ENCODE results near the gene MBLAC1. TPM values are rescaled to one million over a fixed set of nuclear protein-coding genes. Genes with fewer than 3 reads are reported as not detected.

Gene MBLAC1
- 4.3 TPM for total RNA-seq

- peak; percentile 93 for DNase-seq (ENCODE audit: low spot score)
These were observed at the start of gene MBLAC1 for GRCh38 chr7:100126931-100127865. MBLAC1 (plus strand) TSS chr7:100126967; CDS start chr7:100127396, 429 bp downstream.

GRCh38 chr7:100077205-100077604, 49.6 kb upstream of the MBLAC1 start:
- no peak for DNase-seq (ENCODE audit: low spot score)

GRCh38 chr7:100079024-100079560, 47.7 kb upstream of the MBLAC1 start:
- DNase-seq (ENCODE audit: low spot score): no peak

GRCh38 chr7:100080907-100081534, 45.7 kb upstream of the MBLAC1 start:
- no peak for DNase-seq (ENCODE audit: low spot score)

- DNase-seq (ENCODE audit: low spot score): peak; percentile 98
These were observed 45.1 kb upstream of the MBLAC1 start, which contains the start of gene ZNF3 for GRCh38 chr7:100081535-100082102. ZNF3 (minus strand) TSS chr7:100081723; CDS start chr7:100077357, 4,366 bp downstream.

- no peak for DNase-seq (ENCODE audit: low spot score)
These were observed 43.8 kb upstream of the MBLAC1 start for GRCh38 chr7:100082978-100083377.

GRCh38 chr7:100085515-100085914, 41.3 kb upstream of the MBLAC1 start:
- DNase-seq (ENCODE audit: low spot score): no peak

- DNase-seq (ENCODE audit: low spot score): peak; percentile 66
These were observed 39.6 kb upstream of the MBLAC1 start for GRCh38 chr7:100087055-100087750.

- DNase-seq (ENCODE audit: low spot score): no peak
These were observed 38.6 kb upstream of the MBLAC1 start for GRCh38 chr7:100088095-100088620.

GRCh38 chr7:100088621-100089457, 37.9 kb upstream of the MBLAC1 start, which contains the start of gene COPS6:
COPS6 (plus strand) TSS chr7:100088969; CDS start chr7:100088991, 22 bp downstream.
- DNase-seq (ENCODE audit: low spot score): peak; percentile 83

- DNase-seq (ENCODE audit: low spot score): no peak
These were observed 37.1 kb upstream of the MBLAC1 start for GRCh38 chr7:100089458-100090196.

GRCh38 chr7:100090527-100091410, 36.0 kb upstream of the MBLAC1 start:
- no peak for DNase-seq (ENCODE audit: low spot score)

GRCh38 chr7:100091411-100092181, 35.2 kb upstream of the MBLAC1 start:
- no peak for DNase-seq (ENCODE audit: low spot score)

GRCh38 chr7:100093054-100093453, 33.7 kb upstream of the MBLAC1 start:
- DNase-seq (ENCODE audit: low spot score): no peak

GRCh38 chr7:100093498-100093897, 33.3 kb upstream of the MBLAC1 start:
- peak; percentile 39 for DNase-seq (ENCODE audit: low spot score)

GRCh38 chr7:100093925-100094486, 32.8 kb upstream of the MBLAC1 start:
- DNase-seq (ENCODE audit: low spot score): no peak

GRCh38 chr7:100095289-100095688, 31.5 kb upstream of the MBLAC1 start:
- DNase-seq (ENCODE audit: low spot score): no peak

All from mucosa of gallbladder (tissue), 1 donor.